GM21528 (cell line): Measurements from ENCODE around the gene EXOG.
A peak's percentile ranks its signal among the peaks of the same experiment; 100 is the strongest.

Source experiments
- ATAC-seq: cut with Tn5 transposase; IDR thresholded peaks from one replicate; pipeline ENCODE4 v1.9.1; 2021; ENCODE audit warnings: mild to moderate bottlenecking, moderate library complexity; ENCODE audit not compliant: unreplicated experiment, low FRiP score

EXOG gene

GRCh38 chr3:38500688-38501417, 4.7 kb downstream of the EXOG start:
- no peak for ATAC-seq

GRCh38 chr3:38507120-38507519, 11.0 kb downstream of the EXOG start:
- peak; percentile 89 for ATAC-seq

GRCh38 chr3:38509732-38510131, 13.6 kb downstream of the EXOG start:
- no peak for ATAC-seq

- ATAC-seq: no peak
Observed at GRCh38 chr3:38510631-38511030, 14.5 kb downstream of the EXOG start.

GRCh38 chr3:38511546-38511945, 15.4 kb downstream of the EXOG start:
- ATAC-seq: no peak

GRCh38 chr3:38515367-38515766, 19.2 kb downstream of the EXOG start:
- no peak for ATAC-seq

- no peak for ATAC-seq
Observed at GRCh38 chr3:38516669-38517068, 20.5 kb downstream of the EXOG start.

GRCh38 chr3:38519000-38519399, 22.9 kb downstream of the EXOG start:
- ATAC-seq: no peak

GRCh38 chr3:38519651-38520050, 23.5 kb downstream of the EXOG start:
- ATAC-seq: no peak

- ATAC-seq: peak; percentile 63
Observed at GRCh38 chr3:38521391-38521987, 25.3 kb downstream of the EXOG start.

- ATAC-seq: no peak
Observed at GRCh38 chr3:38522002-38522401, 25.9 kb downstream of the EXOG start.

- no peak for ATAC-seq
Observed at GRCh38 chr3:38524141-38524739, 28.1 kb downstream of the EXOG start.

- ATAC-seq: no peak
Observed at GRCh38 chr3:38526792-38527191, 30.7 kb downstream of the EXOG start.

- ATAC-seq: no peak
Observed at GRCh38 chr3:38528457-38528856, 32.3 kb downstream of the EXOG start.

GRCh38 chr3:38532529-38532928, 36.4 kb downstream of the EXOG start:
- ATAC-seq: no peak

- ATAC-seq: no peak
Observed at GRCh38 chr3:38533285-38533976, 37.3 kb downstream of the EXOG start.

- ATAC-seq: no peak
Observed at GRCh38 chr3:38534180-38534579, 38.0 kb downstream of the EXOG start.

GRCh38 chr3:38534604-38535003, 38.5 kb downstream of the EXOG start:
- no peak for ATAC-seq

- no peak for ATAC-seq
Observed at GRCh38 chr3:38536671-38537070, 40.5 kb downstream of the EXOG start.

GRCh38 chr3:38538773-38539353, 42.7 kb downstream of the EXOG start:
- ATAC-seq: no peak

- no peak for ATAC-seq
Observed at GRCh38 chr3:38541806-38542205, 45.7 kb downstream of the EXOG start.
